Upper lobe of right lung (tissue), 1 donor: ENCODE results near the gene TMEM161B. TPM values are rescaled to one million over a fixed set of nuclear protein-coding genes. Genes with fewer than 3 reads are reported as not detected.

Experiments used
- ATAC-seq: fragments of 200-7000 bp; cut with Tn5 transposase; one replicate; pipeline ENCODE4 v1.9.1; 2020; ENCODE audit warnings: mild to moderate bottlenecking, moderate library complexity
- DNase-seq: peaks from one replicate; pipeline ENCODE4 v3.0.0-alpha.2; 2020
- H3K27ac ChIP-seq: fragments of 200-600 bp; one replicate; pipeline ENCODE4 v1.8.0; 2022
- H3K27me3 ChIP-seq: fragments of 200-600 bp; one replicate; pipeline ENCODE4 v1.8.0; 2022; ENCODE audit warnings: mild to moderate bottlenecking
- H3K36me3 ChIP-seq: fragments of 200-600 bp; one replicate; pipeline ENCODE4 v1.8.0; 2022
- H3K4me1 ChIP-seq: fragments of 200-600 bp; one replicate; pipeline ENCODE4 v1.8.0; 2022
- H3K4me3 ChIP-seq: fragments of 200-600 bp; one replicate; pipeline ENCODE4 v1.8.0; 2022; ENCODE audit warnings: mild to moderate bottlenecking
- H3K9me3 ChIP-seq: fragments of 200-600 bp; one replicate; pipeline ENCODE4 v1.8.0; 2022
- CTCF ChIP-seq: fragments of 200-600 bp; IDR thresholded peaks from one replicate; pipeline ENCODE4 v1.8.0; 2022; ENCODE audit warnings: antibody characterized with exemption
- intact Hi-C: fragments of 100-400 bp; cut with DNase I; formaldehyde crosslinking; loops from one replicate; pipeline ENCODE4 v1.11.0; 2022
- long read RNA-seq: library from polyadenylated mRNA; unstranded; transcript quantifications from one replicate; pipeline ENCODE4 v2.0.0, GENCODE V29; 2021
- total RNA-seq: library from RNA; stranded (reverse); fragmentation: NEBNext Ultra II Directional; extraction: Animal tissue kit (Norgen Biotek cat#: 25700); gene quantifications from one replicate; pipeline ENCODE4 v1.2.1, GENCODE V29; 2021
- donor health status: DM: no; HTN: yes; CAD: no; lungs with severe emphysema.

The TMEM161B gene
- total RNA-seq = 23.5 TPM
- long read RNA-seq, transcript TMEM161B-201 (12 exons, 2,594 nt) = major isoform, 14 of 29 reads
- long read RNA-seq, partial matches to known transcripts = 1 of 29 reads
- long read RNA-seq, other reads (novel, unspliced or antisense) = 13 of 29 reads

- DNase-seq = peak; percentile 98
Measured at GRCh38 chr5:88268385-88269184, at the start of gene TMEM161B. Gene TMEM161B (minus strand): TSS chr5:88268845. CDS start chr5:88268723, 122 bp downstream.

GRCh38 chr5:88304356-88304755 is 35.7 kb upstream of the TMEM161B start:
- Histone ChIP-seq H3K9me3 (no peaks in the 10 kb centered on the region), H3K4me1 (no peaks in the 10 kb centered on the region), H3K4me3 (no peak overlapping the region), H3K27me3 (no peaks in the 10 kb centered on the region), H3K36me3 (no peaks in the 10 kb centered on the region), H3K27ac (no peak overlapping the region)
- no peak for TF ChIP-seq CTCF
- intact Hi-C loops = no loop called here
- ATAC-seq (no peak), DNase-seq (no peak)

More at GRCh38 chr5:88268385-88269184, at the start of gene TMEM161B:
- intact Hi-C loops = no loop called here
- peak; percentile 100 for ATAC-seq
- H3K9me3 ChIP-seq = no peaks in the 10 kb centered on the region
- H3K4me3 ChIP-seq = peak within 1 kb of the TSS; percentile 79
- peaks cover 15% of the 10 kb centered on the region for H3K36me3 ChIP-seq
- H3K27me3 ChIP-seq = no peaks in the 10 kb centered on the region
- peaks cover 25% of the 10 kb centered on the region for H3K4me1 ChIP-seq
- TF ChIP-seq CTCF = peak; percentile 8
- H3K27ac ChIP-seq = peak within 1 kb of the TSS; percentile 75

GRCh38 chr5:88298425-88298824 is 29.8 kb upstream of the TMEM161B start:
- Histone ChIP-seq H3K4me3 (no peak overlapping the region), H3K9me3 (no peaks in the 10 kb centered on the region), H3K27ac (no peak overlapping the region), H3K36me3 (no peaks in the 10 kb centered on the region), H3K4me1 (no peaks in the 10 kb centered on the region), H3K27me3 (no peaks in the 10 kb centered on the region)
- TF ChIP-seq CTCF = no peak
- ATAC-seq (no peak), DNase-seq (no peak)
- intact Hi-C loops = no loop called here

- ATAC-seq = no peak
- H3K4me3 ChIP-seq = no peak overlapping the region
- H3K4me1 ChIP-seq = no peaks in the 10 kb centered on the region
- no peak for TF ChIP-seq CTCF
- H3K36me3 ChIP-seq = peaks cover 11% of the 10 kb centered on the region
- DNase-seq = no peak
- H3K9me3 ChIP-seq = no peaks in the 10 kb centered on the region
- H3K27ac ChIP-seq = no peak overlapping the region
- no peaks in the 10 kb centered on the region for H3K27me3 ChIP-seq
- intact Hi-C loops = no loop called here
Measured at GRCh38 chr5:88290801-88291200, 22.2 kb upstream of the TMEM161B start.

- no peak for ATAC-seq
- H3K27me3 ChIP-seq = no peaks in the 10 kb centered on the region
- H3K36me3 ChIP-seq = peaks cover 11% of the 10 kb centered on the region
- TF ChIP-seq CTCF = no peak
- H3K4me3 ChIP-seq = no peak overlapping the region
- no peak for DNase-seq
- H3K27ac ChIP-seq = no peak overlapping the region
- no peaks in the 10 kb centered on the region for H3K9me3 ChIP-seq
- intact Hi-C loops = no loop called here
- no peaks in the 10 kb centered on the region for H3K4me1 ChIP-seq
Measured at GRCh38 chr5:88288528-88289197, 20.0 kb upstream of the TMEM161B start.
